WTC11 (cell line): Measurements from ENCODE around the gene C6. TPM values are rescaled to one million over a fixed set of nuclear protein-coding genes. Genes with fewer than 3 reads are reported as not detected.
"Not testable (repeated sequence)": the region's sequence is repeated elsewhere in the genome, so short reads cannot be mapped to it uniquely, and the experiment has no call there.

Source experiments
- ATAC-seq: fragments of 200-7000 bp; cut with Tn5 transposase; 2 replicates; pipeline ENCODE4 v1.10.0; 2021; ENCODE audit warnings: mild to moderate bottlenecking, moderate library complexity
- CTCF ChIA-PET: fragments of 300-600 bp; sonication (Branson Sonifier 250); formaldehyde crosslinking; loops from one replicate; lab custom pipeline; 2021; ENCODE audit warnings: antibody characterized with exemption; lab: Charles Lee
- POLR2A ChIA-PET: fragments of 350-600 bp; sonication (Branson Sonifier 250); formaldehyde crosslinking; loops from one replicate; lab custom pipeline; 2021; ENCODE audit warnings: antibody characterized with exemption; lab: Charles Lee
- DNase-seq: peaks from one replicate; pipeline ENCODE4 v3.0.0; 2021; ENCODE audit warnings: low spot score
- H3K27ac Mint-ChIP-seq: 2 replicates; pipeline ENCODE4 v1.8.0; 2021; ENCODE audit warnings: mixed read lengths
- H3K27me3 Mint-ChIP-seq: 2 replicates; pipeline ENCODE4 v1.8.0; 2021; ENCODE audit warnings: low read depth, mild to moderate bottlenecking, moderate library complexity, mixed read lengths
- H3K36me3 Mint-ChIP-seq: 2 replicates; pipeline ENCODE4 v1.8.0; 2021; ENCODE audit warnings: mixed read lengths
- H3K4me1 Mint-ChIP-seq: 2 replicates; pipeline ENCODE4 v1.8.0; 2022; ENCODE audit warnings: mixed read lengths
- H3K4me3 Mint-ChIP-seq: 2 replicates; pipeline ENCODE4 v1.8.0; 2021; ENCODE audit warnings: mild to moderate bottlenecking, moderate library complexity, mixed read lengths
- H3K9me3 Mint-ChIP-seq: 2 replicates; pipeline ENCODE4 v1.8.0; 2021; ENCODE audit warnings: mixed read lengths
- ATF6 ChIP-seq: sonication (generic); formaldehyde crosslinking; IDR thresholded peaks from 2 replicates; pipeline ENCODE4 v1.8.1; 2023; ENCODE audit warnings: mild to moderate bottlenecking, missing genetic modification reagents
- CREB1 ChIP-seq: sonication (generic); formaldehyde crosslinking; IDR thresholded peaks from 2 replicates; pipeline ENCODE4 v1.8.0; 2023; ENCODE audit warnings: mild to moderate bottlenecking, missing genetic modification reagents
- CREM ChIP-seq: sonication (generic); formaldehyde crosslinking; IDR thresholded peaks from 2 replicates; pipeline ENCODE4 v1.8.1; 2022; ENCODE audit warnings: mild to moderate bottlenecking, missing genetic modification reagents, moderate library complexity
- CTCF ChIP-seq: fragments of 200-600 bp; IDR thresholded peaks from 2 replicates; pipeline ENCODE4 v1.8.0; 2022; ENCODE audit warnings: antibody characterized with exemption
- ERG ChIP-seq: fragments of 250-450 bp; sonication (Bioruptor Pico); IDR thresholded peaks from 2 replicates; pipeline ENCODE4 v1.8.0; 2021; ENCODE audit warnings: mild to moderate bottlenecking
- ESRRA ChIP-seq: sonication (generic); formaldehyde crosslinking; IDR thresholded peaks from 2 replicates; pipeline ENCODE4 v1.8.1; 2022; ENCODE audit warnings: mild to moderate bottlenecking, missing genetic modification reagents, borderline replicate concordance
- HMGA2 ChIP-seq: fragments of 250-450 bp; sonication (Bioruptor Pico); IDR thresholded peaks from 2 replicates; pipeline ENCODE4 v1.4.0; 2021; ENCODE audit warnings: mild to moderate bottlenecking, moderate library complexity
- NFE2L1 ChIP-seq: sonication (generic); formaldehyde crosslinking; IDR thresholded peaks from 2 replicates; pipeline ENCODE4 v1.8.1; 2023; ENCODE audit warnings: missing genetic modification reagents
- NR2C2 ChIP-seq: sonication (generic); formaldehyde crosslinking; IDR thresholded peaks from 2 replicates; pipeline ENCODE4 v1.8.0; 2022; ENCODE audit warnings: mild to moderate bottlenecking, missing genetic modification reagents
- OVOL2 ChIP-seq: fragments of 250-450 bp; sonication (Bioruptor Pico); IDR thresholded peaks from 2 replicates; pipeline ENCODE4 v1.9.0; 2021; ENCODE audit warnings: mild to moderate bottlenecking, borderline replicate concordance
- RELA ChIP-seq: sonication (generic); formaldehyde crosslinking; IDR thresholded peaks from 2 replicates; pipeline ENCODE4 v1.8.1; 2022; ENCODE audit warnings: missing genetic modification reagents, mild to moderate bottlenecking, borderline replicate concordance
- TEAD1 ChIP-seq: sonication (generic); formaldehyde crosslinking; IDR thresholded peaks from 2 replicates; pipeline ENCODE4 v1.8.0; 2022; ENCODE audit warnings: mild to moderate bottlenecking, missing genetic modification reagents
- TEAD4 ChIP-seq: sonication (generic); formaldehyde crosslinking; IDR thresholded peaks from 2 replicates; pipeline ENCODE4 v1.8.0; 2022; ENCODE audit warnings: mild to moderate bottlenecking, missing genetic modification reagents
- ZBTB21 ChIP-seq: sonication (generic); formaldehyde crosslinking; IDR thresholded peaks from 2 replicates; pipeline ENCODE4 v1.8.1; 2023; ENCODE audit warnings: mild to moderate bottlenecking, missing genetic modification reagents, borderline replicate concordance
- ZMAT4 ChIP-seq: fragments of 250-450 bp; sonication (Bioruptor Pico); IDR thresholded peaks from 2 replicates; pipeline ENCODE4 v1.9.0; 2021; ENCODE audit warnings: mild to moderate bottlenecking
- ZNF263 ChIP-seq: sonication (generic); formaldehyde crosslinking; IDR thresholded peaks from 2 replicates; pipeline ENCODE4 v1.8.1; 2022; ENCODE audit warnings: low read depth, mild to moderate bottlenecking, moderate library complexity, missing genetic modification reagents
- ZNF512 ChIP-seq: sonication (generic); formaldehyde crosslinking; IDR thresholded peaks from 2 replicates; pipeline ENCODE4 v1.8.1; 2022; ENCODE audit warnings: missing genetic modification reagents, borderline replicate concordance
- total RNA-seq: library from RNA; stranded (reverse); gene quantifications from 3 replicates; pipeline ENCODE4 v1.2.3, GENCODE V29; 2021
- TF ChIP-seq, protein P1 (sequence below): sonication (generic); formaldehyde crosslinking; IDR thresholded peaks from 2 replicates; pipeline ENCODE4 v1.8.0; 2022; ENCODE audit warnings: mild to moderate bottlenecking, missing genetic modification reagents
- TF ChIP-seq, protein P2 (sequence below): fragments of 250-450 bp; sonication (Bioruptor Pico); IDR thresholded peaks from 2 replicates; pipeline ENCODE4 v1.9.0; 2021; ENCODE audit warnings: moderate library complexity, mild to moderate bottlenecking, inconsistent platforms, borderline replicate concordance
- TF ChIP-seq, protein P3 (sequence below): sonication (generic); formaldehyde crosslinking; IDR thresholded peaks from 2 replicates; pipeline ENCODE4 v1.8.1; 2023; ENCODE audit warnings: mild to moderate bottlenecking, missing genetic modification reagents, borderline replicate concordance

C6 gene
- total RNA-seq, 1 experiment from 2014 or later, result 0.13 TPM

- ATAC-seq (no peak), DNase-seq (no peak)
- Mint-ChIP-seq H3K4me3 (no peak overlapping the region), H3K4me1 (no peaks in the 10 kb centered on the region), H3K27ac (no peak overlapping the region), H3K27me3 (no peaks in the 10 kb centered on the region), H3K9me3 (peaks cover 19% of the 10 kb centered on the region), H3K36me3 (no peaks in the 10 kb centered on the region)
- POLR2A ChIA-PET, result no interaction called here
- CTCF ChIA-PET, result interaction anchor here (1.2 kb wide), 1 partner anchor 308 kb away, joined by 4 read pairs; no protein-coding TSS in a partner anchor
- TF ChIP-seq NR2C2 (no peak), CREM (CRISPR knock-in tag) (no peak), HMGA2 (no peak), CREB1 (CRISPR knock-in tag) (no peak), NFE2L1 (CRISPR knock-in tag) (no peak), ATF6 (no peak), ZBTB21 (CRISPR knock-in tag) (no peak), TEAD4 (CRISPR knock-in tag) (no peak)
- TF ChIP-seq, protein P1, sequence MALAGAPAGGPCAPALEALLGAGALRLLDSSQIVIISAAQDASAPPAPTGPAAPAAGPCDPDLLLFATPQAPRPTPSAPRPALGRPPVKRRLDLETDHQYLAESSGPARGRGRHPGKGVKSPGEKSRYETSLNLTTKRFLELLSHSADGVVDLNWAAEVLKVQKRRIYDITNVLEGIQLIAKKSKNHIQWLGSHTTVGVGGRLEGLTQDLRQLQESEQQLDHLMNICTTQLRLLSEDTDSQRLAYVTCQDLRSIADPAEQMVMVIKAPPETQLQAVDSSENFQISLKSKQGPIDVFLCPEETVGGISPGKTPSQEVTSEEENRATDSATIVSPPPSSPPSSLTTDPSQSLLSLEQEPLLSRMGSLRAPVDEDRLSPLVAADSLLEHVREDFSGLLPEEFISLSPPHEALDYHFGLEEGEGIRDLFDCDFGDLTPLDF (CRISPR knock-in tag), result no peak
Measured at GRCh38 chr5:41212935-41213334, 397 bp downstream of the C6 start.

- no peak for ATAC-seq
- ChIA-PET CTCF (no interaction called here), POLR2A (no interaction called here)
- Mint-ChIP-seq H3K9me3 (peaks cover 33% of the 10 kb centered on the region), H3K4me1 (no peaks in the 10 kb centered on the region), H3K36me3 (peaks cover 3% of the 10 kb centered on the region), H3K27ac (no peak overlapping the region), H3K27me3 (no peaks in the 10 kb centered on the region), H3K4me3 (no peak overlapping the region)
- no peak for DNase-seq
- no peak for TF ChIP-seq ZNF263 (CRISPR knock-in tag)
- TF ChIP-seq ZNF512 (CRISPR knock-in tag), result no peak
- no peak for TF ChIP-seq CTCF
- TF ChIP-seq, protein P2, sequence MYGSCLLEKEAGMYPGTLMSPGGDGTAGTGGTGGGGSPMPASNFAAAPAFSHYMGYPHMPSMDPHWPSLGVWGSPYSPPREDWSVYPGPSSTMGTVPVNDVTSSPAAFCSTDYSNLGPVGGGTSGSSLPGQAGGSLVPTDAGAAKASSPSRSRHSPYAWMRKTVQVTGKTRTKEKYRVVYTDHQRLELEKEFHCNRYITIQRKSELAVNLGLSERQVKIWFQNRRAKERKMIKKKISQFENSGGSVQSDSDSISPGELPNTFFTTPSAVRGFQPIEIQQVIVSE (CRISPR knock-in tag), result no peak
- no peak for TF ChIP-seq RELA (CRISPR knock-in tag)
- no peak for TF ChIP-seq TEAD4 (CRISPR knock-in tag)
- TF ChIP-seq, protein P3, sequence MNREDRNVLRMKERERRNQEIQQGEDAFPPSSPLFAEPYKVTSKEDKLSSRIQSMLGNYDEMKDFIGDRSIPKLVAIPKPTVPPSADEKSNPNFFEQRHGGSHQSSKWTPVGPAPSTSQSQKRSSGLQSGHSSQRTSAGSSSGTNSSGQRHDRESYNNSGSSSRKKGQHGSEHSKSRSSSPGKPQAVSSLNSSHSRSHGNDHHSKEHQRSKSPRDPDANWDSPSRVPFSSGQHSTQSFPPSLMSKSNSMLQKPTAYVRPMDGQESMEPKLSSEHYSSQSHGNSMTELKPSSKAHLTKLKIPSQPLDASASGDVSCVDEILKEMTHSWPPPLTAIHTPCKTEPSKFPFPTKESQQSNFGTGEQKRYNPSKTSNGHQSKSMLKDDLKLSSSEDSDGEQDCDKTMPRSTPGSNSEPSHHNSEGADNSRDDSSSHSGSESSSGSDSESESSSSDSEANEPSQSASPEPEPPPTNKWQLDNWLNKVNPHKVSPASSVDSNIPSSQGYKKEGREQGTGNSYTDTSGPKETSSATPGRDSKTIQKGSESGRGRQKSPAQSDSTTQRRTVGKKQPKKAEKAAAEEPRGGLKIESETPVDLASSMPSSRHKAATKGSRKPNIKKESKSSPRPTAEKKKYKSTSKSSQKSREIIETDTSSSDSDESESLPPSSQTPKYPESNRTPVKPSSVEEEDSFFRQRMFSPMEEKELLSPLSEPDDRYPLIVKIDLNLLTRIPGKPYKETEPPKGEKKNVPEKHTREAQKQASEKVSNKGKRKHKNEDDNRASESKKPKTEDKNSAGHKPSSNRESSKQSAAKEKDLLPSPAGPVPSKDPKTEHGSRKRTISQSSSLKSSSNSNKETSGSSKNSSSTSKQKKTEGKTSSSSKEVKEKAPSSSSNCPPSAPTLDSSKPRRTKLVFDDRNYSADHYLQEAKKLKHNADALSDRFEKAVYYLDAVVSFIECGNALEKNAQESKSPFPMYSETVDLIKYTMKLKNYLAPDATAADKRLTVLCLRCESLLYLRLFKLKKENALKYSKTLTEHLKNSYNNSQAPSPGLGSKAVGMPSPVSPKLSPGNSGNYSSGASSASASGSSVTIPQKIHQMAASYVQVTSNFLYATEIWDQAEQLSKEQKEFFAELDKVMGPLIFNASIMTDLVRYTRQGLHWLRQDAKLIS (CRISPR knock-in tag), result no peak
- no peak for TF ChIP-seq TEAD1
- no peak for TF ChIP-seq ESRRA (CRISPR knock-in tag)
- TF ChIP-seq ERG, result no peak
- TF ChIP-seq NR2C2, result no peak
- no peak for TF ChIP-seq OVOL2 (CRISPR knock-in tag)
- TF ChIP-seq ZMAT4 (CRISPR knock-in tag), result no peak
Measured at GRCh38 chr5:41211417-41211816, 1.9 kb downstream of the C6 start.

DNA sequence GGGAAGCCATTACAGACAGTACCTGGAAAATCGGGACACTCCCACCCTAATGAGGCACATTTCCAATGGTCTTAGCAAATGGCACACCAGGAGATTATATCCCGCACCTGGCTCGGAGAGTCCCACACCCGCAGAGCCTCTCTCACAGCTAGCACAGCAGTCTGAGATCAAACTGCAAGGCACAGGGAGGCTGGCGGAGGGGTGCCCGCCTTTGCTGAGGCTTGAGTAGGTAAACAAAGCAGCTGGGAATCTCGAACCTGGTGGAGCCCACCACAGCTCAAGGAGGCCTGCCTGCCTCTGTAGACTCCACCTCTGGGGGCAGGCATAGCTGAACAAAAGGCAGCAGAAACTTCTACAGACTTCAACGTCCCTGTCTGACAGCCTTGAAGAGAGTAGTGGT lies 7.9 kb downstream of the C6 start:
- Mint-ChIP-seq H3K36me3 (peaks cover 34% of the 10 kb centered on the region), H3K9me3 (peaks cover 66% of the 10 kb centered on the region)
- ATAC-seq, H3K27me3 Mint-ChIP-seq, H3K27ac Mint-ChIP-seq, CTCF ChIA-PET, DNase-seq, H3K4me3 Mint-ChIP-seq, H3K4me1 Mint-ChIP-seq, POLR2A ChIA-PET: not testable (repeated sequence)
